ENCODE data around the gene OR10A3. TPM values are rescaled to one million over a fixed set of nuclear protein-coding genes. Genes with fewer than 3 reads are reported as not detected.

OR10A3 gene
- total RNA-seq, 6 donors from 2014 or later, result not detected

GRCh38 chr11:7973011-7973410, 31.5 kb upstream of the OR10A3 start:
- WGBS, 2 donors, result 85 to 92% methylated on average over 5 of the region's 5 CpGs

GRCh38 chr11:7971846-7972245, 30.3 kb upstream of the OR10A3 start:
- no peaks in the 10 kb centered on the region for H3K27me3 ChIP-seq
- no peaks in the 10 kb centered on the region for H3K9me3 ChIP-seq
- H3K27ac ChIP-seq, result no peak overlapping the region
- ATAC-seq (ENCODE audit: low FRiP score in 2 of 2), result no peak
- H3K4me1 ChIP-seq, result peaks cover 0 to 2% (median 0%) of the 10 kb centered on the region in 4 donors
- H3K36me3 ChIP-seq, result no peaks in the 10 kb centered on the region
- TF ChIP-seq CTCF (IDR thresholded peaks at IDR 0.05) (no peak), EP300 (IDR thresholded peaks at IDR 0.05) (no peak), POLR2A (IDR thresholded peaks at IDR 0.05) (no peak), POLR2AphosphoS5 (IDR thresholded peaks at IDR 0.05) (no peak)
- H3K4me3 ChIP-seq, result no peak overlapping the region
- no peak for DNase-seq

More at GRCh38 chr11:7973011-7973410, 31.5 kb upstream of the OR10A3 start:
- ATAC-seq (ENCODE audit: low FRiP score in 2 of 2) (no peak), DNase-seq (no peak)
- TF ChIP-seq EP300 (IDR thresholded peaks at IDR 0.05) (no peak), CTCF (IDR thresholded peaks at IDR 0.05) (no peak), POLR2A (IDR thresholded peaks at IDR 0.05) (no peak)
- Histone ChIP-seq H3K4me3 (no peak overlapping the region), H3K27me3 (no peaks in the 10 kb centered on the region), H3K27ac (no peak overlapping the region), H3K4me1 (peaks cover 0 to 4% (median 0%) of the 10 kb centered on the region in 4 donors), H3K36me3 (no peaks in the 10 kb centered on the region), H3K9me3 (no peaks in the 10 kb centered on the region)

- 68 to 71% methylated on average over 3 of the region's 3 CpGs for WGBS, 2 donors
- no peaks in the 10 kb centered on the region for H3K9me3 ChIP-seq
These were observed 28.5 kb upstream of the OR10A3 start for GRCh38 chr11:7969756-7970646.

GRCh38 chr11:7968686-7969085, 27.2 kb upstream of the OR10A3 start:
- H3K9me3 ChIP-seq, result no peaks in the 10 kb centered on the region
- no peaks in the 10 kb centered on the region for H3K4me1 ChIP-seq
- no peak overlapping the region for H3K27ac ChIP-seq
- TF ChIP-seq POLR2AphosphoS5 (IDR thresholded peaks at IDR 0.05) (no peak), EP300 (IDR thresholded peaks at IDR 0.05) (no peak), POLR2A (IDR thresholded peaks at IDR 0.05) (no peak), CTCF (IDR thresholded peaks at IDR 0.05) (no peak)
- no peaks in the 10 kb centered on the region for H3K27me3 ChIP-seq
- no peak for DNase-seq
- no peak overlapping the region for H3K4me3 ChIP-seq
- 63 to 64% methylated on average over 2 of the region's 2 CpGs for WGBS, 2 donors
- ATAC-seq (ENCODE audit: low FRiP score in 2 of 2), result no peak
- H3K36me3 ChIP-seq, result no peaks in the 10 kb centered on the region

More at GRCh38 chr11:7969756-7970646, 28.5 kb upstream of the OR10A3 start:
- Histone ChIP-seq H3K27ac (no peak overlapping the region), H3K4me3 (no peak overlapping the region), H3K4me1 (no peaks in the 10 kb centered on the region), H3K27me3 (no peaks in the 10 kb centered on the region), H3K36me3 (no peaks in the 10 kb centered on the region)
- DNase-seq (no peak), ATAC-seq (ENCODE audit: low FRiP score in 2 of 2) (no peak)
- no peak for TF ChIP-seq POLR2AphosphoS5 (IDR thresholded peaks at IDR 0.05)
- no peak for TF ChIP-seq EP300 (IDR thresholded peaks at IDR 0.05)
- no peak for TF ChIP-seq POLR2A (IDR thresholded peaks at IDR 0.05)
- TF ChIP-seq CTCF (IDR thresholded peaks at IDR 0.05), result no peak

- Histone ChIP-seq H3K9me3 (no peaks in the 10 kb centered on the region), H3K36me3 (no peaks in the 10 kb centered on the region), H3K4me1 (no peaks in the 10 kb centered on the region), H3K4me3 (no peak overlapping the region), H3K27me3 (no peaks in the 10 kb centered on the region), H3K27ac (no peak overlapping the region)
- ATAC-seq (ENCODE audit: low FRiP score in 2 of 2) (no peak), DNase-seq (no peak)
- no peak for TF ChIP-seq EP300 (IDR thresholded peaks at IDR 0.05)
- TF ChIP-seq CTCF (IDR thresholded peaks at IDR 0.05), result no peak
- no peak for TF ChIP-seq POLR2A (IDR thresholded peaks at IDR 0.05)
- no peak for TF ChIP-seq POLR2AphosphoS5 (IDR thresholded peaks at IDR 0.05)
These were observed 26.3 kb upstream of the OR10A3 start for GRCh38 chr11:7967826-7968225.

All from upper lobe of left lung (tissue), 6 donors.